WTC11 (cell line): ENCODE measurements around the gene TBC1D1. TPM values are rescaled to one million over a fixed set of nuclear protein-coding genes. Genes with fewer than 3 reads are reported as not detected.
A peak's percentile ranks its signal among the peaks of the same experiment; 100 is the strongest.

Source experiments
- ATAC-seq: fragments of 200-7000 bp; cut with Tn5 transposase; 2 replicates; pipeline ENCODE4 v1.10.0; 2021; ENCODE audit warnings: mild to moderate bottlenecking, moderate library complexity
- CTCF ChIA-PET: fragments of 300-600 bp; sonication (Branson Sonifier 250); formaldehyde crosslinking; loops from one replicate; lab custom pipeline; 2021; ENCODE audit warnings: antibody characterized with exemption; lab: Charles Lee
- POLR2A ChIA-PET: fragments of 350-600 bp; sonication (Branson Sonifier 250); formaldehyde crosslinking; loops from one replicate; lab custom pipeline; 2021; ENCODE audit warnings: antibody characterized with exemption; lab: Charles Lee
- DNase-seq: peaks from one replicate; pipeline ENCODE4 v3.0.0; 2021; ENCODE audit warnings: low spot score
- H3K27ac Mint-ChIP-seq: 2 replicates; pipeline ENCODE4 v1.8.0; 2021; ENCODE audit warnings: mixed read lengths
- H3K27me3 Mint-ChIP-seq: 2 replicates; pipeline ENCODE4 v1.8.0; 2021; ENCODE audit warnings: low read depth, mild to moderate bottlenecking, moderate library complexity, mixed read lengths
- H3K36me3 Mint-ChIP-seq: 2 replicates; pipeline ENCODE4 v1.8.0; 2021; ENCODE audit warnings: mixed read lengths
- H3K4me1 Mint-ChIP-seq: 2 replicates; pipeline ENCODE4 v1.8.0; 2022; ENCODE audit warnings: mixed read lengths
- H3K4me3 Mint-ChIP-seq: 2 replicates; pipeline ENCODE4 v1.8.0; 2021; ENCODE audit warnings: mild to moderate bottlenecking, moderate library complexity, mixed read lengths
- H3K9me3 Mint-ChIP-seq: 2 replicates; pipeline ENCODE4 v1.8.0; 2021; ENCODE audit warnings: mixed read lengths
- ESRRA ChIP-seq: sonication (generic); formaldehyde crosslinking; IDR thresholded peaks from 2 replicates; pipeline ENCODE4 v1.8.1; 2022; ENCODE audit warnings: mild to moderate bottlenecking, missing genetic modification reagents, borderline replicate concordance
- NFYB ChIP-seq: sonication (generic); formaldehyde crosslinking; conservative IDR thresholded peaks from 2 replicates; pipeline ENCODE4 v1.8.0; 2022; ENCODE audit warnings: low read depth, missing genetic modification reagents
- NR1H2 ChIP-seq: sonication (generic); formaldehyde crosslinking; IDR thresholded peaks from 2 replicates; pipeline ENCODE4 v1.9.0; 2021; ENCODE audit warnings: mild to moderate bottlenecking, moderate library complexity, missing genetic modification reagents
- ZBTB21 ChIP-seq: sonication (generic); formaldehyde crosslinking; IDR thresholded peaks from 2 replicates; pipeline ENCODE4 v1.8.1; 2023; ENCODE audit warnings: mild to moderate bottlenecking, missing genetic modification reagents, borderline replicate concordance
- total RNA-seq: library from RNA; stranded (reverse); gene quantifications from 3 replicates; pipeline ENCODE4 v1.2.3, GENCODE V29; 2021
- TF ChIP-seq, protein P1 (sequence below): sonication (generic); formaldehyde crosslinking; conservative IDR thresholded peaks from 2 replicates; pipeline ENCODE4 v1.8.1; 2022; ENCODE audit warnings: mild to moderate bottlenecking, missing genetic modification reagents
- TF ChIP-seq, protein P2 (sequence below): sonication (generic); formaldehyde crosslinking; IDR thresholded peaks from 2 replicates; pipeline ENCODE4 v1.8.1; 2023; ENCODE audit warnings: mild to moderate bottlenecking, missing genetic modification reagents, moderate library complexity
- TF ChIP-seq, protein P3 (sequence below): sonication (generic); formaldehyde crosslinking; IDR thresholded peaks from 2 replicates; pipeline ENCODE4 v1.8.0; 2022; ENCODE audit warnings: mild to moderate bottlenecking, missing genetic modification reagents
- TF ChIP-seq, protein P4 (sequence below): sonication (generic); formaldehyde crosslinking; IDR thresholded peaks from 2 replicates; pipeline ENCODE4 v1.8.0; 2022; ENCODE audit warnings: mild to moderate bottlenecking, missing genetic modification reagents
- TF ChIP-seq, protein P5 (sequence below): sonication (generic); formaldehyde crosslinking; IDR thresholded peaks from 2 replicates; pipeline ENCODE4 v1.8.1; 2023; ENCODE audit warnings: mild to moderate bottlenecking, missing genetic modification reagents, borderline replicate concordance
- TF ChIP-seq, protein P6 (sequence below): sonication (generic); formaldehyde crosslinking; IDR thresholded peaks from 2 replicates; pipeline ENCODE4 v1.8.1; 2022; ENCODE audit warnings: low read depth, missing genetic modification reagents, borderline replicate concordance
- TF ChIP-seq, protein P7 (sequence below): fragments of 250-450 bp; sonication (Bioruptor Pico); IDR thresholded peaks from 2 replicates; pipeline ENCODE4 v1.9.0; 2021; ENCODE audit warnings: mild to moderate bottlenecking, borderline replicate concordance

Gene TBC1D1
- total RNA-seq, 1 experiment from 2014 or later = 134 TPM

DNA sequence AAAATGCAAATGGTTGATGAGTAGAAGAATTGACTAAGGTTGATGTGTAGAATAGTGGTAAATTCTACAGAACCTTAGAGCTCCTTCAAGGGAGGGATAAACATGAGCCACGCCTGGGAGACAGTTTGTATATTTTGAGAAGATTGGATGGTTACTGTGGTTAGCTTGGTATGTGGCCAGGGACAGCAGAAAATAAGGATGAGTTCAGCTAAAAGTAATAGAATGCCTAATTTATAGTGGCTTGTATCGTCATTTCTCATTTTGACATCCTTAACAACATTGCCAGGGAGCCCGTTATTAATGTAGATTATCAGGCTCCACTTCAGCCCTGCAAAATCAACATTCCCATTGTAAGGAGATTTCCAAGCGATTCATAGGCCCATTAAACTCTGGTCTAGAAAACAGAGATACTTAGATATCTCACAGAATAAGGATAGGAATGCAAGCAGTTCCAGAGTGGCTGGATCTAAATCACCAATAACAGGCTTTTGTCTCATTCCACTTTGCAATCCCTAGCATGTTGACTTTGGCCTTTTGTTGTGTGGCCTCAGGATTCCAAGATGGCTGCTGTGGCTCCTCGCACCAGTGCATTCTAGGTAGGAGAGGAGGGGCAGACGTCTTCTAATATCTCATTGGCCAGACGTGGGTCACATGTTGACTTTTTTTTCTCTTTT lies 62.9 kb downstream of the TBC1D1 start:
- POLR2A ChIA-PET = no interaction called here
- no peaks in the 10 kb centered on the region for H3K9me3 Mint-ChIP-seq
- TF ChIP-seq, protein P1, sequence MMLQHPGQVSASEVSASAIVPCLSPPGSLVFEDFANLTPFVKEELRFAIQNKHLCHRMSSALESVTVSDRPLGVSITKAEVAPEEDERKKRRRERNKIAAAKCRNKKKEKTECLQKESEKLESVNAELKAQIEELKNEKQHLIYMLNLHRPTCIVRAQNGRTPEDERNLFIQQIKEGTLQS (CRISPR knock-in tag) = no peak
- TF ChIP-seq, protein P2, sequence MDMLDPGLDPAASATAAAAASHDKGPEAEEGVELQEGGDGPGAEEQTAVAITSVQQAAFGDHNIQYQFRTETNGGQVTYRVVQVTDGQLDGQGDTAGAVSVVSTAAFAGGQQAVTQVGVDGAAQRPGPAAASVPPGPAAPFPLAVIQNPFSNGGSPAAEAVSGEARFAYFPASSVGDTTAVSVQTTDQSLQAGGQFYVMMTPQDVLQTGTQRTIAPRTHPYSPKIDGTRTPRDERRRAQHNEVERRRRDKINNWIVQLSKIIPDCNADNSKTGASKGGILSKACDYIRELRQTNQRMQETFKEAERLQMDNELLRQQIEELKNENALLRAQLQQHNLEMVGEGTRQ (CRISPR knock-in tag) = peak; percentile 40
- DNase-seq = no peak
- no peaks in the 10 kb centered on the region; the same call in 1 of the 2 replicates for H3K36me3 Mint-ChIP-seq
- no peaks in the 10 kb centered on the region for H3K27me3 Mint-ChIP-seq
- H3K4me3 Mint-ChIP-seq = no peak overlapping the region
- H3K27ac Mint-ChIP-seq = no peak overlapping the region
- no peaks in the 10 kb centered on the region; the same call in 1 of the 2 replicates for H3K4me1 Mint-ChIP-seq
- peak; percentile 47; the same call in 1 of the 2 replicates for ATAC-seq
- CTCF ChIA-PET = no interaction called here

DNA sequence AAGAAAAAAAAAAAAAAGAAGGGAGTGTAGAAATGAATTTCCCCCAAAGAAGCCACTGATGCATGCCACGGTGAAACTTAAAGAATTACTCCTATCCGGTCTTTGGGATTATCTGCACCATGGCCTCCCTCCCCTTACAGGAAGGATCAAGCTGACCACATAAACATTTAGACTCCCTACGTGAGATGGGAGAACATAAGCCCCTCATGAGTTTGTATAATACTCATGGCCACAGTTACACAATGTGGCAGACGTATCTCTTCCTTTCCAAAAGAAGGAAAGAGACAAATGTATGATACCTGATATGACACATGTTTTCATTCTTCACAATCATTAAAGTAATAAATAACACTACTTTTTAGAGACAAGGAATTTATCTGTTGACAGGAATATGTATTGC lies 66.1 kb downstream of the TBC1D1 start:
- TF ChIP-seq, protein P3, sequence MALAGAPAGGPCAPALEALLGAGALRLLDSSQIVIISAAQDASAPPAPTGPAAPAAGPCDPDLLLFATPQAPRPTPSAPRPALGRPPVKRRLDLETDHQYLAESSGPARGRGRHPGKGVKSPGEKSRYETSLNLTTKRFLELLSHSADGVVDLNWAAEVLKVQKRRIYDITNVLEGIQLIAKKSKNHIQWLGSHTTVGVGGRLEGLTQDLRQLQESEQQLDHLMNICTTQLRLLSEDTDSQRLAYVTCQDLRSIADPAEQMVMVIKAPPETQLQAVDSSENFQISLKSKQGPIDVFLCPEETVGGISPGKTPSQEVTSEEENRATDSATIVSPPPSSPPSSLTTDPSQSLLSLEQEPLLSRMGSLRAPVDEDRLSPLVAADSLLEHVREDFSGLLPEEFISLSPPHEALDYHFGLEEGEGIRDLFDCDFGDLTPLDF = no peak
- TF ChIP-seq ZBTB21 (CRISPR knock-in tag) (no peak), NR1H2 (no peak), ESRRA (CRISPR knock-in tag) (no peak), NFYB (no peak)
- TF ChIP-seq, protein P4, sequence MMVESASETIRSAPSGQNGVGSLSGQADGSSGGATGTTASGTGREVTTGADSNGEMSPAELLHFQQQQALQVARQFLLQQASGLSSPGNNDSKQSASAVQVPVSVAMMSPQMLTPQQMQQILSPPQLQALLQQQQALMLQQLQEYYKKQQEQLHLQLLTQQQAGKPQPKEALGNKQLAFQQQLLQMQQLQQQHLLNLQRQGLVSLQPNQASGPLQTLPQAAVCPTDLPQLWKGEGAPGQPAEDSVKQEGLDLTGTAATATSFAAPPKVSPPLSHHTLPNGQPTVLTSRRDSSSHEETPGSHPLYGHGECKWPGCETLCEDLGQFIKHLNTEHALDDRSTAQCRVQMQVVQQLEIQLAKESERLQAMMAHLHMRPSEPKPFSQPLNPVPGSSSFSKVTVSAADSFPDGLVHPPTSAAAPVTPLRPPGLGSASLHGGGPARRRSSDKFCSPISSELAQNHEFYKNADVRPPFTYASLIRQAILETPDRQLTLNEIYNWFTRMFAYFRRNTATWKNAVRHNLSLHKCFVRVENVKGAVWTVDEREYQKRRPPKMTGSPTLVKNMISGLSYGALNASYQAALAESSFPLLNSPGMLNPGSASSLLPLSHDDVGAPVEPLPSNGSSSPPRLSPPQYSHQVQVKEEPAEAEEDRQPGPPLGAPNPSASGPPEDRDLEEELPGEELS (CRISPR knock-in tag) = no peak
- TF ChIP-seq, protein P5, sequence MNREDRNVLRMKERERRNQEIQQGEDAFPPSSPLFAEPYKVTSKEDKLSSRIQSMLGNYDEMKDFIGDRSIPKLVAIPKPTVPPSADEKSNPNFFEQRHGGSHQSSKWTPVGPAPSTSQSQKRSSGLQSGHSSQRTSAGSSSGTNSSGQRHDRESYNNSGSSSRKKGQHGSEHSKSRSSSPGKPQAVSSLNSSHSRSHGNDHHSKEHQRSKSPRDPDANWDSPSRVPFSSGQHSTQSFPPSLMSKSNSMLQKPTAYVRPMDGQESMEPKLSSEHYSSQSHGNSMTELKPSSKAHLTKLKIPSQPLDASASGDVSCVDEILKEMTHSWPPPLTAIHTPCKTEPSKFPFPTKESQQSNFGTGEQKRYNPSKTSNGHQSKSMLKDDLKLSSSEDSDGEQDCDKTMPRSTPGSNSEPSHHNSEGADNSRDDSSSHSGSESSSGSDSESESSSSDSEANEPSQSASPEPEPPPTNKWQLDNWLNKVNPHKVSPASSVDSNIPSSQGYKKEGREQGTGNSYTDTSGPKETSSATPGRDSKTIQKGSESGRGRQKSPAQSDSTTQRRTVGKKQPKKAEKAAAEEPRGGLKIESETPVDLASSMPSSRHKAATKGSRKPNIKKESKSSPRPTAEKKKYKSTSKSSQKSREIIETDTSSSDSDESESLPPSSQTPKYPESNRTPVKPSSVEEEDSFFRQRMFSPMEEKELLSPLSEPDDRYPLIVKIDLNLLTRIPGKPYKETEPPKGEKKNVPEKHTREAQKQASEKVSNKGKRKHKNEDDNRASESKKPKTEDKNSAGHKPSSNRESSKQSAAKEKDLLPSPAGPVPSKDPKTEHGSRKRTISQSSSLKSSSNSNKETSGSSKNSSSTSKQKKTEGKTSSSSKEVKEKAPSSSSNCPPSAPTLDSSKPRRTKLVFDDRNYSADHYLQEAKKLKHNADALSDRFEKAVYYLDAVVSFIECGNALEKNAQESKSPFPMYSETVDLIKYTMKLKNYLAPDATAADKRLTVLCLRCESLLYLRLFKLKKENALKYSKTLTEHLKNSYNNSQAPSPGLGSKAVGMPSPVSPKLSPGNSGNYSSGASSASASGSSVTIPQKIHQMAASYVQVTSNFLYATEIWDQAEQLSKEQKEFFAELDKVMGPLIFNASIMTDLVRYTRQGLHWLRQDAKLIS (CRISPR knock-in tag) = no peak
- TF ChIP-seq, protein P6, sequence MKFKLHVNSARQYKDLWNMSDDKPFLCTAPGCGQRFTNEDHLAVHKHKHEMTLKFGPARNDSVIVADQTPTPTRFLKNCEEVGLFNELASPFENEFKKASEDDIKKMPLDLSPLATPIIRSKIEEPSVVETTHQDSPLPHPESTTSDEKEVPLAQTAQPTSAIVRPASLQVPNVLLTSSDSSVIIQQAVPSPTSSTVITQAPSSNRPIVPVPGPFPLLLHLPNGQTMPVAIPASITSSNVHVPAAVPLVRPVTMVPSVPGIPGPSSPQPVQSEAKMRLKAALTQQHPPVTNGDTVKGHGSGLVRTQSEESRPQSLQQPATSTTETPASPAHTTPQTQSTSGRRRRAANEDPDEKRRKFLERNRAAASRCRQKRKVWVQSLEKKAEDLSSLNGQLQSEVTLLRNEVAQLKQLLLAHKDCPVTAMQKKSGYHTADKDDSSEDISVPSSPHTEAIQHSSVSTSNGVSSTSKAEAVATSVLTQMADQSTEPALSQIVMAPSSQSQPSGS (CRISPR knock-in tag) = no peak
- TF ChIP-seq, protein P7, sequence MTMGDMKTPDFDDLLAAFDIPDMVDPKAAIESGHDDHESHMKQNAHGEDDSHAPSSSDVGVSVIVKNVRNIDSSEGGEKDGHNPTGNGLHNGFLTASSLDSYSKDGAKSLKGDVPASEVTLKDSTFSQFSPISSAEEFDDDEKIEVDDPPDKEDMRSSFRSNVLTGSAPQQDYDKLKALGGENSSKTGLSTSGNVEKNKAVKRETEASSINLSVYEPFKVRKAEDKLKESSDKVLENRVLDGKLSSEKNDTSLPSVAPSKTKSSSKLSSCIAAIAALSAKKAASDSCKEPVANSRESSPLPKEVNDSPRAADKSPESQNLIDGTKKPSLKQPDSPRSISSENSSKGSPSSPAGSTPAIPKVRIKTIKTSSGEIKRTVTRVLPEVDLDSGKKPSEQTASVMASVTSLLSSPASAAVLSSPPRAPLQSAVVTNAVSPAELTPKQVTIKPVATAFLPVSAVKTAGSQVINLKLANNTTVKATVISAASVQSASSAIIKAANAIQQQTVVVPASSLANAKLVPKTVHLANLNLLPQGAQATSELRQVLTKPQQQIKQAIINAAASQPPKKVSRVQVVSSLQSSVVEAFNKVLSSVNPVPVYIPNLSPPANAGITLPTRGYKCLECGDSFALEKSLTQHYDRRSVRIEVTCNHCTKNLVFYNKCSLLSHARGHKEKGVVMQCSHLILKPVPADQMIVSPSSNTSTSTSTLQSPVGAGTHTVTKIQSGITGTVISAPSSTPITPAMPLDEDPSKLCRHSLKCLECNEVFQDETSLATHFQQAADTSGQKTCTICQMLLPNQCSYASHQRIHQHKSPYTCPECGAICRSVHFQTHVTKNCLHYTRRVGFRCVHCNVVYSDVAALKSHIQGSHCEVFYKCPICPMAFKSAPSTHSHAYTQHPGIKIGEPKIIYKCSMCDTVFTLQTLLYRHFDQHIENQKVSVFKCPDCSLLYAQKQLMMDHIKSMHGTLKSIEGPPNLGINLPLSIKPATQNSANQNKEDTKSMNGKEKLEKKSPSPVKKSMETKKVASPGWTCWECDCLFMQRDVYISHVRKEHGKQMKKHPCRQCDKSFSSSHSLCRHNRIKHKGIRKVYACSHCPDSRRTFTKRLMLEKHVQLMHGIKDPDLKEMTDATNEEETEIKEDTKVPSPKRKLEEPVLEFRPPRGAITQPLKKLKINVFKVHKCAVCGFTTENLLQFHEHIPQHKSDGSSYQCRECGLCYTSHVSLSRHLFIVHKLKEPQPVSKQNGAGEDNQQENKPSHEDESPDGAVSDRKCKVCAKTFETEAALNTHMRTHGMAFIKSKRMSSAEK = no peak
- ChIA-PET POLR2A (no interaction called here), CTCF (no interaction called here)
- no peak for DNase-seq
- H3K27ac Mint-ChIP-seq = no peak overlapping the region
- H3K4me3 Mint-ChIP-seq = no peak overlapping the region
- H3K9me3 Mint-ChIP-seq = no peaks in the 10 kb centered on the region
- no peaks in the 10 kb centered on the region; the same call in 1 of the 2 replicates for H3K4me1 Mint-ChIP-seq
- H3K27me3 Mint-ChIP-seq = no peaks in the 10 kb centered on the region
- no peak for ATAC-seq
- H3K36me3 Mint-ChIP-seq = no peaks in the 10 kb centered on the region; the same call in 1 of the 2 replicates
